GM19025 (cell line): ENCODE data around the gene ATP8B3.

Experiments used
- ATAC-seq: cut with Tn5 transposase; IDR thresholded peaks from one replicate; pipeline ENCODE4 v1.9.1; 2021; ENCODE audit warnings: mild to moderate bottlenecking, low read depth, moderate library complexity; ENCODE audit not compliant: unreplicated experiment

ATP8B3 gene

DNA sequence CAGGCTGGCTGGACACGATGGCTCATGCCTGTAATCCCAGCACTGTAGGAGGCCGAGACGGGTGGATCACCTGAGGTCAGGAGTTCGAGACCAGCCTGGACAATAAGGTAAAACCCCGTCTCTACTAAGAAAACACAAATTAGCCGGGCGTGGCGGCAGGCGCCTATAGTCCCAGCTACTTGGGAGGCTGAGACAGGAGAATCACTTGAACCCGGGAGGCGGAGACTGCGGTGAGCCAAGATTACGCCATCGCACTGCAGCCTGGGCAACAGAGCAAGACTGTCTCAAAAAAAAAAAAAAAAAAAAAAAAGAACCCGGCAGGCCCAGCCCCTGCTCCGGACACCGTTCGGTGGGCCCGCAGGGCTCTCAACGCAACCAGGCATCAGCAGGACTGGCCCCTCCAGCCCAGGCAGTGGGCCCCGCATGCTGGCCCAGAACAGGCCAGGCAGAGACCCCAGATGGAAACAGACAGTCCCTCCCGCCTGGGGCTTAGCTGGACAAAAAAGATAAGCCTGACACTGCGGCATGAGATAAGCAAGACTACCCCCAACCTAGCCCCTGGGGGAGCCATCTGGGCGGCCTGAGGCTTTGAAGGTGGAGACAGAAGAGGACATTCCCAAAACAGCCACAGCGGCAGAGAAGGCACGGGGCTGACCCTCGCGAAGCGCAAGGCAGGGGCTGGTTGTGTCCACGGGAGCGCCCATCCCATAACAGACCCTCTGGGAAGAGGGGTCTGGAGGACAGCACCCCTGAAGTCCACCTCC lies 24.6 kb upstream of the ATP8B3 start:
- ATAC-seq = no peak

- ATAC-seq = no peak
Observed at GRCh38 chr19:1833540-1833939, 21.5 kb upstream of the ATP8B3 start.

DNA sequence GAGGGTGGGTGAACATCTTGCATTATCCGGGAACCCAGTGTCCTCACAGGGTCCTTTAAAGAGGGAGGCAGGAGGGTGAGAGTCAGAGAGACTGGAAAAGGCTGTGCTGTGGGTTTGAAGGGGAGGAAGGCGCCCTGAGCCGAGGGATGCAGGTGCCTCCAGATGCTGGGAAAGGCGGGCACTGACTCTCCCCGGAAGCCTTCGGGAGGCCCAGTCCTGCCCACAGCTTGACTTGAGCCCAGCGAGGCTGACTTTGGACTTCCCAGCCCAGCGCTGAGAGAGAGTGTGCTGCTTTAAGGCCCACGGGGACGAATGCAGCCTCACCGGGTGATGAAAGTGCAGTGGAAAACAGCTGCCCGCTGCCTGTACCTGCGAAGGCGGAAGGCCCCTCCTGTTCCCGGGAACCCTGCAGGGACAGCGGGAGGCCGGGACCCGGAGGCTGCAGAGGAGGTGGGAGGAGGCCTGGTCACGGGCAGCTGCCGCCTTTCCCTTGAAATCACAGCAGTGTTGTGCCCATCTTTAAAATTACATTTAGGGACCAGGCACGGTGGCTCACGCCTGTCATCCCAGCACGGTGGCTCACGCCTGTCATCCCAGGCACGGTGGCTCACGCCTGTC lies 20.1 kb upstream of the ATP8B3 start:
- no peak for ATAC-seq

- ATAC-seq = no peak
Observed at GRCh38 chr19:1830978-1831377, 18.9 kb upstream of the ATP8B3 start.

DNA sequence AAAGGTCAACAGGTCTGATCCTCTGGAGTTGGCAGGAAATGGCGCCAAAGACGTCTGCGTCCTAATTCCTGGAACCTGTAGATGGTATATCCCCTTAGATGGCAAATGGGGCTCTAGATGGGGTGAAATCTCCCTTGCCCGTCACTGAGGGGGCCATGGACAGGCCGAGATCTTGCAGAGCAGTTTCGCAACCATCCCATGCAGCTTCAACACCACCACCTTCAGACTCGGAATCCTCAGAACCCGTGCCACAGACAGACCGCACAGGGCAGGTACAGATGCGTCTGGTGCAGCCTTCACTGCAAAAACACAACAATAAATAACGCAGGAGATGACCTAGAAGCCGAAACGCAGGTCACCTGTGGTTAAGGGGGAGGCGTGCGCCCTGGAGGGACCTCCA lies 18.5 kb upstream of the ATP8B3 start:
- ATAC-seq = no peak

- ATAC-seq = no peak
Observed at GRCh38 chr19:1829958-1830357, 17.9 kb upstream of the ATP8B3 start.

- no peak for ATAC-seq
Observed at GRCh38 chr19:1828279-1829238, 16.5 kb upstream of the ATP8B3 start.

- no peak for ATAC-seq
Observed at GRCh38 chr19:1827566-1828278, 15.6 kb upstream of the ATP8B3 start.

GRCh38 chr19:1826557-1827521 lies 14.8 kb upstream of the ATP8B3 start:
- no peak for ATAC-seq

DNA sequence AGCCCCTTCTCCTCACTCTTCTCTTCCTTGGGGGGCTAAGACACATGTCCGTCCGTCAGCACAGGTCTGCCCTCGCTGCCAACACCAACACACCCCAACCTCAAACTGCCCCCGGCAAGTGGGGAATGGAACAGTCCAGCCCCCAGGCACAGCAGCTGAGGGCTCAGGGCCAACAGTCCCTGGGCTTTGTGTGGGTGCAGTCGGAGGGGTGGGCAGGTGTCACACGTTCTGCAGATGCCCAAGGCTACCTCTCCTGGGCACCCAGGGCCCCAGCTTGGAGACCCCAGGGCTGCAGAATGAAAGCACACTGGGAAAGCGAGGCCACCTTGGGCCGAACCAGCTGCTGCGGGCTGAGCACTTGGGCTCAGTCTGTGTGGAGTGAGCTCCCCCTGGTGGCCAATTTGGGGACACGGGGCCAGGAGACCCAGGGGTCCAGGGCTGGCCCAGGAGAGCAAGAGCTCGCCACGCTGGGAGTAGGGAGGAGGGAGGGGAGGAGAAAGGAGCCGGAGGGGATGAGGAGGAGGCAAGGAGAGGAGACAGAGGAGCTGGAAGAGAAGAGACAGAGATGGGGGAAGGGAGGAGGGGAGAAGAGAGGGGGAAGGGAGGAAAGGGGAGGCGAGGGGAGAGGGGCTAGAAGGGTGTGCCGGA lies 14.0 kb upstream of the ATP8B3 start:
- no peak for ATAC-seq

DNA sequence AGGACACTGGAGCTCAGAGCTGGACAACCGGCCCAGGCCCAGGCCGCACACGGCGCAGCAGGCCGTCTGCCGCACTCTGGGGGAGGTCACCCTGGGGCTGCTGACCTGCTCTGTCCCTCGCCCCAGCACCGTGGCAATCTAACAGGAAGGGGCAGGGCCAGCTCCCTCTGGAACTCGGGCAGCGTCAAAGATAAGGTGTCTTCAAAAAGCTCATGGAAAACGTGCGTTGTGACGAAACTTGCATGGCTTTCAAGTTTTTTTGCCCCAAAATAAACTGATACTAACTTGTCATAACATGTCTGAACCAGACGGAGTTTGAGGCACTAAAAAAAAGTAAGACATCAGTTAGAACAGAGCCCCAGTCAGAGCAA lies 12.2 kb upstream of the ATP8B3 start:
- no peak for ATAC-seq

DNA sequence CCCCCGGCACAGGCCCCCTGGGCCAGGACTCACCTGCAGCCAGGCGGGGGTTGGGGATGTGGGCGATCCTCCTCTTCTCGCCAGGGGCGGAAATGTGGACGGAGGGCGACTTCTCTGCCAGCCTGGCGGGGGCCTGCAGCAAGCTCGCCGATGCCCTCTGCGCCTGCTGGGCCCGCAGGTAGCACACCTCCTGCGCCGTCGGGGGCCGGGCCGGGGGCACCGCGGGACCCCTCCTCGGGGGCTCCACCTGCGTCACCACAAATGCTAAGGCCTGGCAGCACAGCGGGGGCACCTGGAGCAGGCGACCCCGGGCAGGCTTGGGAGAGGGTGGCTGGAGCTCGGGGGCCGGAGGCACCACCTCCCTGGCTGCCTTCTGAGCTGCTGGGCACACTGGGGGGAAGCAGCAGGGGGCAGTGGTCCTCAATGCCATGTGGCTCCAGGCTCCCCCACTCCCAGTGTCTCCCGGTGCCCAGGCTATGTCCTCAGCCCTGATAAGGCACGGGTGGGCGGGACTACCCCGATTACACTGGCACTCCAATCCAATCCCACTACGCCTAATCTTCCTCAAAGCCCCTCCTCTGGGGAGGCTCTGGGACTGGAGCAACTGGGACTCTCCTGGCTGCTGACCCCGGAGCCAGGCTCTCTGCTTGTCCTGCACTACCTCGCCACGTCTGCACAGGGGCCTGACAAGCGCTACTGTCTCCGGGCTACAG lies 11.6 kb upstream of the ATP8B3 start:
- no peak for ATAC-seq

- ATAC-seq = no peak
Observed at GRCh38 chr19:1823020-1823419, 10.9 kb upstream of the ATP8B3 start.

- ATAC-seq = no peak
Observed at GRCh38 chr19:1822210-1822609, 10.1 kb upstream of the ATP8B3 start.

GRCh38 chr19:1819341-1820255 lies 7.5 kb upstream of the ATP8B3 start:
- no peak for ATAC-seq

DNA sequence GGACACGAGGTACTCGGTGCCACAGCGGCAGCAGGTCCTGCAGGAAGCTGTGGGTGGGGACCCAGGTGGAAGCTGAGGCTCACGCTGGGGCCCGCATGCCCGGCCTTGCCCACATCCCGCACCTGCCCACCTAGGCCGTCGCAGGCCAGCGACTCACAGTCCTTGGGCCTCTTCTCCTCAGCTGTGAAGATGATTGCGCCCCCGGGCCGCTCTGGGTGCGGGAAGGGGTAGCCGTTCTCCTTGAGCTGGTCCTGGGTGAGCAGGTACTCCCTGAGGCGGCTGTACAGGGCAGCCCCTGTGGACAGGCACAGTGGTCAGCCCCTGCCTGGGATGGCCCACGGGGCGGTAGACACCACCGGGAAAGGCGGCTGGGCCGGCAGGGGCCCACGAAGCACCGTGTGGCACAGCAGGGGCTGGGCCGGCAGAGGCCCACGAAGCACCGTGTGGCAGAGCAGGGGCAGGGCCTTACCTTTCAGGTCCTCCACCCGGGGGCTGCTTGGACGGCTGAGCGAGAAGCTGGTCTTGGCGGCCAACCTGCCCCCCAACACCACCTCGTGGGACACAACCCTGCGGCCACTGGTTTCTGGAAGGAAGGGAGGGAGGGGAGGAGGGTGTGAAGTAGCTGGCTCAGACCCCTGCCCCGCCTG lies 6.6 kb upstream of the ATP8B3 start:
- no peak for ATAC-seq
